Measurements from ENCODE around the gene ROR2. TPM values are rescaled to one million over a fixed set of nuclear protein-coding genes. Genes with fewer than 3 reads are reported as not detected.

The ROR2 gene
- total and polyA plus RNA-seq, 2 of the 8 experiments (the other 6 are each of a cell fraction or from before 2014, with no cell fraction given) = 2.7 to 4.3 TPM

- Histone ChIP-seq H4K5ac (ENCODE audit: insufficient read length, low read depth, low read length) (no peak overlapping the region), H2BK20ac (ENCODE audit: low read length) (no peak overlapping the region), H3K9ac (replicated peaks in 1 of 4; ENCODE audit: extremely low read depth in 1 of 4, low read depth in 3 of 4, low read length in 3 of 4) (no peak overlapping the region), H3K4me3 (ENCODE audit: extremely low read depth in 1 of 4, insufficient read depth in 2 of 4, low read depth in 3 of 4, low read length in 4 of 4) (no peak overlapping the region), H2BK12ac (ENCODE audit: low read depth, low read length) (no peak overlapping the region), H2BK15ac (ENCODE audit: low read length) (no peak overlapping the region), H3K23me2 (ENCODE audit: low read depth, low read length) (peaks cover 1% of the 10 kb centered on the region; the same call in 1 of the 2 replicates), H2BK120ac (replicated peaks; ENCODE audit: low read depth, low read length) (no peak overlapping the region), H4K91ac (replicated peaks; ENCODE audit: insufficient read length, low read length) (no peak overlapping the region), H2AFZ (ENCODE audit: low read length) (no peak overlapping the region), H4K20me1 (replicated peaks in 1 of 2; ENCODE audit: control insufficient read depth in 1 of 2, insufficient read depth in 2 of 2, low read length in 2 of 2) (peaks cover 4 to 7% of the 10 kb centered on the region in 2 experiments), H3K27me3 (replicated peaks in 1 of 4; ENCODE audit: control insufficient read depth in 3 of 4, extremely low read depth in 1 of 4, insufficient read depth in 3 of 4, low read length in 3 of 4) (peaks cover 0 to 14% (median 13%) of the 10 kb centered on the region in 4 experiments; a peak in 6 of 7 replicates), H3K23ac (ENCODE audit: insufficient read length) (no peak overlapping the region), H3K4me1 (replicated peaks in 1 of 4; ENCODE audit: control insufficient read depth in 3 of 4, insufficient read depth in 4 of 4, low read length in 3 of 4) (peaks cover 2 to 12% (median 4%) of the 10 kb centered on the region in 4 experiments; a peak in 4 of 7 replicates), H3K36me3 (ENCODE audit: control insufficient read depth in 2 of 4, insufficient read depth in 4 of 4, low read length in 3 of 4) (no peaks in the 10 kb centered on the region), H3K27ac (ENCODE audit: low read depth, low read length) (no peak overlapping the region), H2BK5ac (ENCODE audit: low read depth, low read length) (no peak overlapping the region), H3K56ac (replicated peaks; ENCODE audit: insufficient read length, low read depth, low read length) (no peak overlapping the region), H3K4me2 (ENCODE audit: insufficient read depth in 1 of 2, low read depth in 2 of 2, low read length in 2 of 2) (no peak overlapping the region), H2AK5ac (ENCODE audit: low read depth, low read length) (no peak overlapping the region), H3K9me3 (ENCODE audit: insufficient read depth in 2 of 2, low read depth in 1 of 2, low read length in 1 of 2) (peaks cover 10 to 17% of the 10 kb centered on the region in 2 experiments), H4K8ac (ENCODE audit: extremely low read depth, insufficient read depth, low read length) (no peak overlapping the region), H3K79me1 (ENCODE audit: low read depth, low read length) (no peaks in the 10 kb centered on the region; the same call in 1 of the 2 replicates), H3K18ac (ENCODE audit: extremely low read depth, low read length) (no peak overlapping the region), H3K4ac (replicated peaks; ENCODE audit: insufficient read length, low read depth, low read length) (no peak overlapping the region), H3K79me2 (ENCODE audit: control insufficient read depth in 1 of 2, insufficient read depth in 2 of 2, low read length in 2 of 2) (no peaks in the 10 kb centered on the region), H3K14ac (ENCODE audit: insufficient read length) (no peak overlapping the region)
- WGBS, 2 experiments (ENCODE audit: extremely low coverage in 1 of 2, insufficient coverage in 1 of 2, insufficient read length in 1 of 2, insufficient replicate concordance in 2 of 2, low coverage in 1 of 2, low lambda C conversion rate in 2 of 2, missing lambda C conversion rate in 1 of 2) = 67% methylated on average over 8 of the region's 8 CpGs; no CpG with 5 or more reads in 1 of the 2 experiments
- DNase-seq (ENCODE audit: low read depth in 1 of 2, low spot score in 2 of 2) (no peak), FAIRE-seq (no peak)
- POLR2A ChIA-PET (ENCODE audit: partially characterized antibody) = no interaction called here
- CTCF ChIA-PET (ENCODE audit: partially characterized antibody) = interaction anchor here (0.7 to 1.4 kb wide), 4 partner anchors 11 to 169 kb away, joined by 3 to 4 read pairs (median 3); no protein-coding TSS in a partner anchor
- TF ChIP-seq BACH1 (IDR thresholded peaks at IDR 0.05; ENCODE audit: low read length) (0 out of 2 replicates have a peak, but pooled peaks have one; percentile 4), KDM5A (IDR thresholded peaks at IDR 0.05; ENCODE audit: low read length) (no peak), RAD21 (IDR thresholded peaks at IDR 0.05 in 1 of 2, conservative IDR thresholded peaks at IDR 0.05 in 1 of 2; ENCODE audit: low read depth in 2 of 2, low read length in 2 of 2) (peak in 1 of 2 experiments; percentile 19; a peak in 1 of 4 replicates)
These were observed 22.0 kb downstream of the ROR2 start for GRCh38 chr9:91927922-91928510.

Data from H1 (cell line).